ENCODE measurements around the gene SNRK.
"Not testable (repeated sequence)": the region's sequence is repeated elsewhere in the genome, so short reads cannot be mapped to it uniquely, and the experiment has no call there.

The SNRK gene

GRCh38 chr3:43346978-43347749, 60.8 kb downstream of the SNRK start:
- no peak for DNase-seq (ENCODE audit: low read depth)

DNA sequence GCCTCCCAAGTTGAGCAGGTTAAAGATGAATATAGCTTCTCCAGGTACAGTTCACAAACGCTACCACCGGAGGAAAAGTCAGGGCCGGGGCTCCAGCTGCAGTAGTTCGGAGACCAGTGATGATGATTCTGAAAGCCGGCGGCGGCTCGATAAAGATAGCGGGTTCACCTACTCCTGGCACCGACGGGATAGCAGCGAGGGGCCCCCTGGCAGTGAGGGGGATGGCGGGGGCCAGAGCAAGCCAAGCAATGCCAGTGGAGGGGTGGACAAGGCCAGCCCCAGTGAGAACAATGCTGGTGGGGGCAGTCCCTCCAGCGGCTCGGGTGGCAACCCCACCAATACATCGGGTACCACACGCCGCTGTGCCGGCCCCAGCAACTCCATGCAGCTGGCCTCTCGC, 61.4 kb downstream of the SNRK start:
- DNase-seq (ENCODE audit: low read depth), result no peak

- DNase-seq (ENCODE audit: low read depth), result no peak
Observed at GRCh38 chr3:43348350-43348749, 62.0 kb downstream of the SNRK start.

GRCh38 chr3:43348852-43349574, 62.7 kb downstream of the SNRK start:
- DNase-seq (ENCODE audit: low read depth), result no peak

- DNase-seq (ENCODE audit: low read depth), result no peak
Observed at GRCh38 chr3:43349716-43350115, 63.4 kb downstream of the SNRK start.

DNA sequence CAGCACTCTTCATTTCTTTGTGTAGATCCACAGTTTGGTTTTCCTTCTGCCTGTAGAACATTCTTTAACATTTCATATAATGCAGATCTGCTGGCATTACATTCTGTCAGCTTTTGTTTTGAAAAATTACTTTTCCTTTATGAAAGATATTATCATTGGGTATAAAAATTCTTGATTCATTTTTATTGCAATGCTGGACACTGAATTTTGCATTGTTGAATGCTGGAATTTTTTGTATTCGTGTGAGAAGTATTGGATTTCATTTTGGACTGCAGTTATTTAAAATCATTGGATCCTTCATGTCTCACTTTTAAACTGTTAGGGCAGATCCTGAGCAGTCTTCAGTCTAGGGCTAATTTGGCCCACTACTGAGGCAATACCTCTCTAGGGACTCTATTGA, 67.1 kb downstream of the SNRK start:
- no peak for DNase-seq (ENCODE audit: low read depth)

- no peak for DNase-seq (ENCODE audit: low read depth)
Observed at GRCh38 chr3:43353923-43354670, 67.8 kb downstream of the SNRK start.

DNA sequence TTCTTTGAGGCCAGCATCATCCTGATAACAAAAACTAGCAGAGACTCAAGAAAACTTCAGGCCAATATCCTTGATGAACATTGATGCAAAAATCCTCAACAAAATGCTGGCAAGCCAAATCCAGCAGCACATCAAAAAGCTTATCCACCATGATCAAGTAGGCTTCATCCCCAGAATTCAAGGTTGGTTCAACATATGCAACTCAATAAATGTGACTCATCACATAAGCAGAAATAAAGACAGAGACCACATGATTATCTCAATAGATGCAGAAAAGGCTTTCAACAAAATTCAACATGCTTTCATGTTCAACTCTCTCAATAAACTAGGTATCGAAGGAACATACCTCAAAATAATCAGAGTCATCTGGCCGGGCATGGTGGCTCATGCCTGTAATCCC, 69.7 kb downstream of the SNRK start:
- DNase-seq (ENCODE audit: low read depth), result not testable (repeated sequence)

DNA sequence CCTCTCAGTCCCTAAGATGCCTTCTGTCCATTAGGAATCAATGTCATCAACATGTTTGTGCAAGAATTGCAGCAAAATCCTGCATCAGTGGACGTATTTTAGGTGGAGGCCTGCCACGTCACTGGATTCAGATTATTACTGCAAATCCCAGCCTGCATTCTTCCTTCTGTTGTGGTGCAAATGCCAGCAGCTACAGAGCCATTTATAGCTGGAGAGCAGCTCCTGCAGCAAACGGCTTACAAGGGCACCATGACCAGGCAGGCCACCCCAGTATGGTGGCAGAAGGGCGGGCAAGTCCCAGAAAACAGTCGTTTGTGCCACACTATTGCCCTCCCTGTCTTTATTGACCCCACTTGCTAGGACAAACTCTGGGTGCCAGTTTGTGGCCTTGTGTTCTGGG, 74.7 kb downstream of the SNRK start:
- no peak for DNase-seq (ENCODE audit: low read depth)

GRCh38 chr3:43362183-43362582, 75.8 kb downstream of the SNRK start:
- DNase-seq (ENCODE audit: low read depth), result no peak

GRCh38 chr3:43362961-43363360, 76.6 kb downstream of the SNRK start:
- DNase-seq (ENCODE audit: low read depth), result no peak

DNA sequence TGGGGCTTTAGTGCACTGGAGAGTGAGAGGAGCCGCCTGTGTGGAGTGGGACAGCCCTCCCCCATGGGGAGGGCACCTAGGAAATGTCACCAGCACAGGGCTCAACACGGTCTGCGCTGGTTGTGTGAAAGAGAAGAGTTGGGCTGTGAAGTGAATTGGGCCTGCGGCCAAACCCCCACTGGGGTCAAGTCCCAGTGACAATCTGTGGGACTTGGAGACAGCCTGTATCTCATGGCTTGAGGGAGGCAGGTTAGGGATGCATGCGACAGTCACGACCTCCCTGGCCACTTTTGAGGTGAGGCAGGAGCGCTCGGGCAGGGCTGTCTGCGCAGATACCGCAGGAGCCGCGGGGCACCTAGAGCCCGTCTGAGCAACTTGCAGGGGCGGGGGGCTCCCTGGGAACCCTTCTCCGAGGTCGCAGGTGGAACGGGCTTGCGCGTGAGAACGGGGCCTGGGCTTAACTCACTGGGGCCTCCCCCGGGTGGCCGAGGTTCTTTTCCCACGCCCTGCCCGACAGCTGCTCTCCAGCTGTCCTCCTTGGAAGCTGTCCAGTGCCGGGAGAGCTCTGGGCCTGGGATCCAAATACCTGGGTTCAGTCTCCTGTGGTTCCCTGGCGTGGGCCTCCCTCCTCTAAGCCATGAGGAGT, 77.4 kb downstream of the SNRK start:
- no peak for DNase-seq (ENCODE audit: low read depth)

- DNase-seq (ENCODE audit: low read depth), result no peak
Observed at GRCh38 chr3:43364494-43364893, 78.2 kb downstream of the SNRK start.

DNA sequence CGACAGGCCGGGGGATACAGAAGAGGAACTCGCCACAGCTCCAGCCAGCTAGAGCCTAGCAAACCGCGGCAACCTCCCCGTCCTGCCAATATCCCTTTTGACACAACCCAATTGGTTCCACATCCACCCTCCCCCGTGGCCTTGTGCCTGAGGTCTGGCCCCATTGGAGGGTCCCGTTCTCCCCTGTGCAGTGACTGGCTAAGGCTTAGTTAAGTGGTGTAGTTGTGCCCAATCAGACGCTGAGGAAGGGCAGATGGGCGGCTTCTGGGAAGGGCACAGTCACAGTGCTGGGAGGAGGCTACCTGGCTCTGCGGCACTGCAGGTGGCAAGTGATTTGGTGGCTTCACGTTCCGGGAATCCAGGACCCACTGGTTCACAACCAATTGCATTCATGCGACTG, 78.6 kb downstream of the SNRK start:
- DNase-seq (ENCODE audit: low read depth), result no peak

GRCh38 chr3:43365601-43366305, 79.4 kb downstream of the SNRK start:
- no peak for DNase-seq (ENCODE audit: low read depth)

- no peak for DNase-seq (ENCODE audit: low read depth)
Observed at GRCh38 chr3:43366481-43366880, 80.1 kb downstream of the SNRK start.

DNA sequence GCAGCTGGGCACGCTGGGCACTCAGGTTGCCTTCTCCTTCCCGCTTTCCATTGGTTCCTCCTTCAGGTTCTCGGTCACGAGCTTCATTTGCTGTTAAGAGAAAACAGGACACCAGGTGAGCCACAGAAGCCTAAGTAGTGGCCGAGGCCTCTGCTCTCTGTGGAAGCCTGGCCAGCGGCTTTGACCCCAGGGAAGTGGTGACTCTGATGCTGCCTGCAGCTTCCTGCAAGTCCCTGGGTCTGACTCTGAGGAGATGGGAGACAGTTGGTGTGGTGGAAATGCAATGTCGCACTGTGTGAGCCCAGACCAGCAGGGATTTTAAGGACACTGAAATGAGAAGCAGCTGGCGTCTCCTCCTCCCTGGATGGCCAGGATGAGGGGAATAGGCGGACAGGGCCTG, 80.5 kb downstream of the SNRK start:
- DNase-seq (ENCODE audit: low read depth), result no peak

DNA sequence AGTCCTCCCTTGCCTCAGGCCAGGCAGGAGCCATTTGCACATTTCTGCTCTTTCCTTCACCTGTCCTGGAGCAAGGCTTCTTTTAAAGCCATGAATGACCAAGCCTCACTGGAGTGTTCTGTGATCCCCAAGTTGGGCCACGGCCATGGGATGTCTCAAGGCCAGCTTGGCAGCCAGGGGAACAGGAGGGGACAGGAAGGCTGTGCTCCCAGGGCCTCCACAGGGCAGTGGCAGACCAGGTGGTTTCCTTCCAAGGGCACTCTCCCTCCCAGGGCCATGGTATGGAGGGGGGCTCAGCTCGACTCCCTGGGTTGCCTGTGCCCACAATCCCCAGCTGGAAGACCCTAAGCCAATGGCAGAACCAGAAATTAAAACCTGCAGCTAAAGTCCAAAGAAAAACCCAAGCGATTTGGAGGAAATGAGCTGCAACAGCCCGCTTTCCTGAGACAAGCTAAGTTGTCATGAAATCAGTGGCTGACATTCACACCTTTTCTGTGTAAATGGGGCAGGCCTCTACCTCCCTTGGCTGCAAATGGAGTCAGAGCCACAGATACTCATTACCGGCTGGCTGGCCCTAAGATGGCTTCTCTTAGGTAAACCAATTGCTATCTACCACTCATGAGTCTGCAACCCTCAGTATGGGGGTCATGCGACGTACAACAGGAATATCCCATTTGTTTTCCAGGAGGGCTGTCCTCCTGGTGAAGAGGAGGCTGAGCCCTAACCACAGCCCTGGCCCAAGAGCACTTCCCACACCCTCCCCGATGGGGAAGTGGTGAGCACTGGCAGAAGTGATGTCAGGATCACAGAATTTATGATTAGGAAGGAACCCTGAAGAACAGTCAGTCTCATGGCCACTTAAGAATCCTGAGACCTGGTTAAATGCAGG, 83.3 kb downstream of the SNRK start:
- no peak for DNase-seq (ENCODE audit: low read depth)

DNA sequence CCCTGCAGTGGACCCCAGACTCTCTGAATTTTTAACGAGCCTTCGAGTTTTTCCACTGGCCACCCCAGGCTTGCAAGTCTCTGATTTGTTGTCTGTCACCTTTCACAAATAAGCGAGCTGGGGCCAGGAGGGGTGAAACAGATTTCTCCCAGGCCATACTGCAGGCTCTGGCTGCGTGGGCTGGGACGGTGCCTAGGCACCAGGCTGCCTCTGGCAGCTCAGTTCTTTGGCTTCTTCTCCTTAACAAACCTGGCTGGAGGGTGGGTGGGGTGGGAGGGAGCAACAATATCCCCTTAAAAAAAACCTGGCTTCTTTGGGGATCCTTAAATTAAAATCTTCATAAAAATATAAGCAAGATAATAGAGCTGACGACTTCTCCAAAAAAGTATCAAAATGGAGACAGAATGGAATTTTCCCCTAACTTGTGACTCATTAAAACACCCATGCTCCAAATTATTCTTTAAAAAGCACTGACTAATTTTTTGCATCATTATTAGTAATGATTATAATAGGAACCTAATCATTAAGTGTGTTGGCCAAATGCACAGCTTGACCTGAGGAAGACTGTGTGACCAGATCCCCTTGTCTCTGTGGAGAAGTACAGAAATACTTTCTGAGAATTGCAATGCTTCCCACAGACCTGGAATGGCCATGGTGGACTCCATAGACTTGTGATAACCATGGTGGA, 84.1 kb downstream of the SNRK start:
- no peak for DNase-seq (ENCODE audit: low read depth)

- no peak for DNase-seq (ENCODE audit: low read depth)
Observed at GRCh38 chr3:43371494-43371893, 85.2 kb downstream of the SNRK start.

All from activated T-cell treated with anti-CD3 and anti-CD28 coated beads for 1 hour (primary cell).